ENCODE results near the gene DSPP. TPM values are rescaled to one million over a fixed set of nuclear protein-coding genes. Genes with fewer than 3 reads are reported as not detected.
"Not testable (repeated sequence)": the region's sequence is repeated elsewhere in the genome, so short reads cannot be mapped to it uniquely, and the experiment has no call there.

Gene DSPP
- polyA plus RNA-seq, 1 experiment = not detected

DNA sequence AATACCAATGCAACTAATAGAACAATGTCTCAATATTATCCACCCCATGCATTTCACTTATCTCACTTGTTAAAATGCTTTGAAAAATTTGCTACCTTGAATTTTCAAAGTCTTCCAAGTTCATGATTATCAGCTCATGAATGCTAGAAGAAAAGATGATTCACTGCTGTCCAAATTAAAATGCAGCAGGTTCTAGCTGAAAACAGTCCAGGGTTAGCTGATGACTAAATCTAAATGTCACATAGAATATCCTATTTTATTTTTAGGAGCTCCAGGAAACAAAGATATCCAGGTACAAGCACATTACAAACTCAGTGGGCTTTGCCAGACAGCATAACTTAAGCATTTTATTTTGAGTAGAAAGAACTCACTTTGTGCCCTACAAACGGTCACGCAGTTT is 41.1 kb upstream of the DSPP start:
- ChIA-PET CTCF (no interaction called here), POLR2A (no interaction called here)
- Histone ChIP-seq H3K36me3 (ENCODE audit: control insufficient read depth, insufficient read depth, low read length) (no peaks in the 10 kb centered on the region), H3K4me3 (ENCODE audit: low read depth, low read length) (no peak overlapping the region), H3K27me3 (ENCODE audit: control insufficient read depth, insufficient read depth, low read length) (no peaks in the 10 kb centered on the region)
- DNase-seq (ENCODE audit: low read depth) = no peak
- no peak for TF ChIP-seq CTCF (IDR thresholded peaks at IDR 0.05; ENCODE audit: insufficient read depth, low read depth, low read length)

GRCh38 chr4:87570290-87570805 is 38.0 kb upstream of the DSPP start:
- CTCF ChIA-PET = no interaction called here
- no peaks in the 10 kb centered on the region for H3K36me3 ChIP-seq (ENCODE audit: control insufficient read depth, insufficient read depth, low read length)
- DNase-seq (ENCODE audit: low read depth) = no peak
- H3K27me3 ChIP-seq (ENCODE audit: control insufficient read depth, insufficient read depth, low read length) = no peaks in the 10 kb centered on the region
- POLR2A ChIA-PET = no interaction called here
- H3K4me3 ChIP-seq (ENCODE audit: low read depth, low read length) = no peak overlapping the region
- no peak for TF ChIP-seq CTCF (IDR thresholded peaks at IDR 0.05; ENCODE audit: insufficient read depth, low read depth, low read length)

- POLR2A ChIA-PET; H3K27me3 ChIP-seq (ENCODE audit: control insufficient read depth, insufficient read depth, low read length); DNase-seq (ENCODE audit: low read depth); H3K36me3 ChIP-seq (ENCODE audit: control insufficient read depth, insufficient read depth, low read length); H3K4me3 ChIP-seq (ENCODE audit: low read depth, low read length); CTCF ChIA-PET: not testable (repeated sequence)
Measured at GRCh38 chr4:87574376-87574775, 34.0 kb upstream of the DSPP start.

- ChIA-PET POLR2A (no interaction called here), CTCF (no interaction called here)
- H3K27me3 ChIP-seq (ENCODE audit: control insufficient read depth, insufficient read depth, low read length) = no peaks in the 10 kb centered on the region
- no peaks in the 10 kb centered on the region for H3K36me3 ChIP-seq (ENCODE audit: control insufficient read depth, insufficient read depth, low read length)
- no peak for DNase-seq (ENCODE audit: low read depth)
- TF ChIP-seq CTCF (IDR thresholded peaks at IDR 0.05; ENCODE audit: insufficient read depth, low read depth, low read length) = no peak
- H3K4me3 ChIP-seq (ENCODE audit: low read depth, low read length) = no peak overlapping the region
Measured at GRCh38 chr4:87574996-87575395, 33.3 kb upstream of the DSPP start.

DNA sequence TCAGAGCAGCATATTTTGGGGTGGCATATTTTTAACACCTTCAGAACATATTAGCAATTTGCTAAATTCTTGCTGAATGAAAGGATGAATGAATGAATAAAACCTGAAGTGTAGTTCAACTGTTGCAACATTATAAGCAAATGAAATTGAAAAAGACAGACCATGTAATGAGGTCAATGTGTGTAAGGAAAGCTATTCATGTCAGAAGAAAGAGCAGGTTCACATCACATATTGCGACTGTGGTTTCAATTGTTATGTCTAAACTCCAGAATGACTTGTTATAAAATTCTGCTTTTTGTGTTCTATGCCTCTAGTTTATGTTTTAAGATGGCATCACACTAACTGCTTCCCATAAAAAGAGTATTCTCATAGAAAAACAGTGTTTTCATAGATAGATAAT is 32.9 kb upstream of the DSPP start:
- no peak overlapping the region for H3K4me3 ChIP-seq (ENCODE audit: low read depth, low read length)
- DNase-seq (ENCODE audit: low read depth) = no peak
- ChIA-PET POLR2A (no interaction called here), CTCF (no interaction called here)
- no peak for TF ChIP-seq CTCF (IDR thresholded peaks at IDR 0.05; ENCODE audit: insufficient read depth, low read depth, low read length)
- H3K36me3 ChIP-seq (ENCODE audit: control insufficient read depth, insufficient read depth, low read length) = no peaks in the 10 kb centered on the region
- no peaks in the 10 kb centered on the region for H3K27me3 ChIP-seq (ENCODE audit: control insufficient read depth, insufficient read depth, low read length)

- ChIA-PET POLR2A (no interaction called here), CTCF (no interaction called here)
- no peaks in the 10 kb centered on the region for H3K27me3 ChIP-seq (ENCODE audit: control insufficient read depth, insufficient read depth, low read length)
- no peak for DNase-seq (ENCODE audit: low read depth)
- H3K36me3 ChIP-seq (ENCODE audit: control insufficient read depth, insufficient read depth, low read length) = no peaks in the 10 kb centered on the region
- no peak overlapping the region for H3K4me3 ChIP-seq (ENCODE audit: low read depth, low read length)
- TF ChIP-seq CTCF (IDR thresholded peaks at IDR 0.05; ENCODE audit: insufficient read depth, low read depth, low read length) = no peak
Measured at GRCh38 chr4:87575983-87576382, 32.3 kb upstream of the DSPP start.

Data from BJ (cell line).